ENCODE results near the gene CDH12.

GRCh38 chr5:22719842-22720241, 133.3 kb downstream of the CDH12 start:
- TF ChIP-seq CTCF (IDR thresholded peaks at IDR 0.05): no peak
- TF ChIP-seq EP300 (IDR thresholded peaks at IDR 0.05): no peak
- TF ChIP-seq POLR2A (IDR thresholded peaks at IDR 0.05): no peak

Data from gastroesophageal sphincter (tissue), 3 donors.